DOHH2 (cell line): Measurements from ENCODE around the gene ARID4B.

Experiments
- H3F3A ChIP-seq: fragments of 200-600 bp; sonication (generic), shearing (Covaris generic); 2 replicates; pipeline ENCODE4 v1.6.0; 2016; ENCODE audit warnings: antibody characterized with exemption, mild to moderate bottlenecking; ENCODE audit not compliant: control insufficient read depth, insufficient read depth
- H3K27ac ChIP-seq: fragments of 200-600 bp; sonication (generic); 2 replicates; pipeline ENCODE4 v1.5.1; 2014; ENCODE audit warnings: low read depth, mild to moderate bottlenecking, low read length, moderate library complexity
- H3K27me3 ChIP-seq: fragments of 200-600 bp; sonication (generic); 2 replicates; pipeline ENCODE4 v1.6.1; 2014; ENCODE audit warnings: mild to moderate bottlenecking, low read length, mixed read lengths; ENCODE audit not compliant: control insufficient read depth
- H3K36me3 ChIP-seq: fragments of 200-600 bp; sonication (generic); 2 replicates; pipeline ENCODE4 v1.6.1; 2014; ENCODE audit warnings: mild to moderate bottlenecking, low read length, moderate library complexity, mixed read lengths; ENCODE audit not compliant: control insufficient read depth
- H3K4me1 ChIP-seq: fragments of 200-600 bp; sonication (generic); 2 replicates; pipeline ENCODE4 v1.6.1; 2014; ENCODE audit warnings: mild to moderate bottlenecking, low read length, mixed read lengths; ENCODE audit not compliant: control insufficient read depth
- H3K4me2 ChIP-seq: fragments of 200-600 bp; sonication (generic); 2 replicates; pipeline ENCODE4 v1.6.0; 2014; ENCODE audit warnings: mild to moderate bottlenecking, low read length, moderate library complexity
- H3K4me3 ChIP-seq: fragments of 200-600 bp; sonication (generic); 2 replicates; pipeline ENCODE4 v1.5.1; 2014; ENCODE audit warnings: mild to moderate bottlenecking, low read length, mixed read lengths
- H3K79me2 ChIP-seq: fragments of 200-600 bp; sonication (generic); 2 replicates; pipeline ENCODE4 v1.6.1; 2014; ENCODE audit warnings: mild to moderate bottlenecking, low read length, mixed read lengths; ENCODE audit not compliant: control insufficient read depth
- H3K9me2 ChIP-seq: fragments of 200-600 bp; sonication (generic); replicated peaks from 2 replicates; pipeline ENCODE4 v1.6.1; 2014; ENCODE audit warnings: mild to moderate bottlenecking, low read length, mixed read lengths; ENCODE audit not compliant: control insufficient read depth
- H3K9me3 ChIP-seq: fragments of 200-600 bp; sonication (generic); 2 replicates; pipeline ENCODE4 v1.6.1; 2014; ENCODE audit warnings: antibody characterized with exemption, low read length, mixed read lengths; ENCODE audit not compliant: control insufficient read depth, insufficient read depth
- H4K20me1 ChIP-seq: fragments of 200-600 bp; sonication (generic); 2 replicates; pipeline ENCODE4 v1.6.0; 2014; ENCODE audit warnings: low read depth, mild to moderate bottlenecking, antibody characterized with exemption, low read length, moderate library complexity; ENCODE audit not compliant: control insufficient read depth, insufficient read depth
- CTCF ChIP-seq: fragments of 200-600 bp; sonication (generic); IDR thresholded peaks from one replicate; pipeline ENCODE4 v1.5.1; 2014; ENCODE audit warnings: antibody characterized with exemption, mild to moderate bottlenecking, low read depth, low read length; ENCODE audit not compliant: poor library complexity, severe bottlenecking
- EZH2phosphoT487 ChIP-seq: fragments of 200-600 bp; sonication (generic); IDR thresholded peaks from 2 replicates; pipeline ENCODE4 v1.6.1; 2017; ENCODE audit warnings: borderline replicate concordance, mild to moderate bottlenecking, antibody characterized with exemption, low read length, moderate library complexity, mixed read lengths

ARID4B gene

GRCh38 chr1:235278915-235279292, 49.1 kb downstream of the ARID4B start:
- Histone ChIP-seq H3K4me3 (no peak overlapping the region), H3K27ac (no peak overlapping the region), H3K9me2 (no peaks in the 10 kb centered on the region), H3K4me2 (no peak overlapping the region), H3K27me3 (no peaks in the 10 kb centered on the region), H3K4me1 (peaks cover 18% of the 10 kb centered on the region), H3K79me2 (peaks cover 96% of the 10 kb centered on the region), H4K20me1 (peaks cover 22% of the 10 kb centered on the region), H3F3A (peaks cover 3% of the 10 kb centered on the region; the same call in 1 of the 2 replicates), H3K9me3 (no peaks in the 10 kb centered on the region), H3K36me3 (no peaks in the 10 kb centered on the region)
- no peak for TF ChIP-seq EZH2phosphoT487
- no peak for TF ChIP-seq CTCF

GRCh38 chr1:235278233-235278914, 49.6 kb downstream of the ARID4B start:
- no peak for TF ChIP-seq EZH2phosphoT487
- no peaks in the 10 kb centered on the region for H3K36me3 ChIP-seq
- H3K4me3 ChIP-seq = no peak overlapping the region
- H3K4me1 ChIP-seq = peaks cover 18% of the 10 kb centered on the region
- no peaks in the 10 kb centered on the region for H3K27me3 ChIP-seq
- peaks cover 3% of the 10 kb centered on the region; the same call in 1 of the 2 replicates for H3F3A ChIP-seq
- H3K4me2 ChIP-seq = no peak overlapping the region
- no peaks in the 10 kb centered on the region for H3K9me2 ChIP-seq
- H3K27ac ChIP-seq = no peak overlapping the region
- H4K20me1 ChIP-seq = peaks cover 25% of the 10 kb centered on the region
- peaks cover 97% of the 10 kb centered on the region for H3K79me2 ChIP-seq
- H3K9me3 ChIP-seq = no peaks in the 10 kb centered on the region

GRCh38 chr1:235277709-235278108, 50.3 kb downstream of the ARID4B start:
- H3K27me3 ChIP-seq = no peaks in the 10 kb centered on the region
- peaks cover 97% of the 10 kb centered on the region for H3K79me2 ChIP-seq
- H3K36me3 ChIP-seq = no peaks in the 10 kb centered on the region
- peaks cover 3% of the 10 kb centered on the region; the same call in 1 of the 2 replicates for H3F3A ChIP-seq
- H3K27ac ChIP-seq = no peak overlapping the region
- TF ChIP-seq CTCF (no peak), EZH2phosphoT487 (no peak)
- peaks cover 18% of the 10 kb centered on the region for H3K4me1 ChIP-seq
- H3K4me2 ChIP-seq = no peak overlapping the region
- H3K9me2 ChIP-seq = no peaks in the 10 kb centered on the region
- no peak overlapping the region for H3K4me3 ChIP-seq
- H4K20me1 ChIP-seq = peaks cover 27% of the 10 kb centered on the region
- no peaks in the 10 kb centered on the region for H3K9me3 ChIP-seq

- no peak overlapping the region for H3K4me2 ChIP-seq
- H3K9me2 ChIP-seq = no peaks in the 10 kb centered on the region
- H4K20me1 ChIP-seq = peaks cover 30% of the 10 kb centered on the region
- H3K9me3 ChIP-seq = no peaks in the 10 kb centered on the region
- H3K27ac ChIP-seq = no peak overlapping the region
- no peak overlapping the region for H3K4me3 ChIP-seq
- H3K27me3 ChIP-seq = no peaks in the 10 kb centered on the region
- peaks cover 97% of the 10 kb centered on the region for H3K79me2 ChIP-seq
- no peak for TF ChIP-seq CTCF
- TF ChIP-seq EZH2phosphoT487 = no peak
- peaks cover 21% of the 10 kb centered on the region for H3K4me1 ChIP-seq
- H3K36me3 ChIP-seq = no peaks in the 10 kb centered on the region
- peaks cover 3% of the 10 kb centered on the region; the same call in 1 of the 2 replicates for H3F3A ChIP-seq
Observed at GRCh38 chr1:235275836-235276235, 52.1 kb downstream of the ARID4B start.
